Mammary epithelial cell (primary cell): Measurements from ENCODE around the gene GNPAT.

ENCODE experiments used
- CTCF ChIP-seq, 2 donors: IDR thresholded peaks in 1 of 2; conservative IDR thresholded peaks in 1 of 2; 2 replicates each; pipeline ENCODE4 v1.5.1; 2011 to 2012; ENCODE audit warnings: inconsistent platforms in 2 of 2, low read length in 2 of 2, mild to moderate bottlenecking in 2 of 2, control low read depth in 1 of 2, low read depth in 1 of 2; ENCODE audit not compliant: insufficient read depth in 1 of 2; ENCODE audit errors: extremely low read depth in 1 of 2
- EZH2 ChIP-seq: IDR thresholded peaks from 2 replicates; pipeline ENCODE4 v1.6.1; 2012; ENCODE audit warnings: low read length, inconsistent platforms, borderline replicate concordance

DNA sequence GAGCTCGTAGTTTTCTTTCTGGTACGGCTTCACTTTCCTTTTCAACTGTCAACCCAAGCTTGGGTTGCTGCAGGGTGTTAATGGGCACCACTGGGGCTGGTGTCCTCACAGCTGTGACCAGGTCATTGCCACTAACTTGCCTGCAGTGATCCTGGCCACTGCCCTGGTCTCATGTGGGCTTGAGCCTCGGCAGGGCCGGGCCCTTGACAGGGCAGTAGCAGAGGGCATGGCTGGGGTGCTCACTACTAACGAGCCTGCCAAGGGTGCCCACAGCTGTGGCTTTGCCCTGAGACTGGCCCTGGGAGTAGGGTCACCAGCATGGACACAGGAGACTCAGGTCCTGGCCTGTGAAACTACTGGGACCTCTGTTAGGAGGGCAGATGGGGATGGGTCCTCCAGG, 31.5 kb upstream of the GNPAT start:
- TF ChIP-seq CTCF (conservative IDR thresholded peaks at IDR 0.05 in 1 of 2, IDR thresholded peaks at IDR 0.05 in 1 of 2; ENCODE audit: extremely low read depth in 1 of 2, insufficient read depth in 1 of 2, low read depth in 1 of 2, low read length in 2 of 2), result no peak
- TF ChIP-seq EZH2, result no peak
